HG02973 (cell line): ENCODE measurements around the gene SEMA6B.
"Not testable (repeated sequence)": the region's sequence is repeated elsewhere in the genome, so short reads cannot be mapped to it uniquely, and the experiment has no call there.

ENCODE experiments used
- ATAC-seq: cut with Tn5 transposase; IDR thresholded peaks from one replicate; pipeline ENCODE4 v1.9.1; 2021; ENCODE audit warnings: moderate library complexity; ENCODE audit not compliant: unreplicated experiment

The SEMA6B gene

GRCh38 chr19:4528843-4529242 is 30.6 kb downstream of the SEMA6B start:
- ATAC-seq, result no peak

- not testable (repeated sequence) for ATAC-seq
Measured at GRCh38 chr19:4527377-4527776, 32.1 kb downstream of the SEMA6B start.

- ATAC-seq, result no peak
Measured at GRCh38 chr19:4525563-4526002, 33.9 kb downstream of the SEMA6B start.

DNA sequence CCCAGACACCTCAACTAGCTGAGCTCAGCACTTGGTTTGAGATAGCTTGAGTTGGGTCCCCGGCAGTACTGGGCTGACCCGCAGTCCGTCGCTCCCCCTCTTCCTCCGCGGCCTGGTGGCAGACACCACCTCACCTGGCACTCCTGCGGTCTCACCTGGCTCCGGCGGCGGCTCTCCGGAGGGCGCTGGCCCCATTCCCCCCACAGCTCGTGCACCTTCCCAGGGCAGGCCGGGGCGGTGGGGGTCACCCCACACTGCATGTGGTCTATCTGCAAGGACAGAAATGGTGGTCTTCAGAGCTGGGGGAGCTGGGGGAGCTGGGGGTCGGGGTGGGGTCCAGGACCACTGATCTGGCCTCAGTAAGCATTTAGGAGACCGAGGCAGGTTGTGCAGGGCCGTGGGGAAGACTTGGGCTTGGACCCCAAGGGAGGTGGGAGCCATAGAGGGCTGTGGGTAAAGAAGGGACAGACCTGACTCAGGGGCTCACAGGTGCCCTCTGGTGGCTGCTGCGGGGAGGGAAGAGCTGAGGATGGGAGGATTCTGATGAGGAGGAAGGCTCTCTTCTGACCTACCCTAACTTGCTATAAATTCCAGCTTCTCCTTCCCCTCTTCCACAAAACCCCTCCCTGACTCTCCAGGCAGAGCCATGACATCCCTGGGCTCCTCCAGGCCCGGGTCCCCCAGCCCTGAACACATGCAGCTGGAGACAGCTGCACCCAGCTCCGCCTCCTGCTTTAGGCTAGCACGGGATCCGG is 34.5 kb downstream of the SEMA6B start:
- ATAC-seq, result no peak

DNA sequence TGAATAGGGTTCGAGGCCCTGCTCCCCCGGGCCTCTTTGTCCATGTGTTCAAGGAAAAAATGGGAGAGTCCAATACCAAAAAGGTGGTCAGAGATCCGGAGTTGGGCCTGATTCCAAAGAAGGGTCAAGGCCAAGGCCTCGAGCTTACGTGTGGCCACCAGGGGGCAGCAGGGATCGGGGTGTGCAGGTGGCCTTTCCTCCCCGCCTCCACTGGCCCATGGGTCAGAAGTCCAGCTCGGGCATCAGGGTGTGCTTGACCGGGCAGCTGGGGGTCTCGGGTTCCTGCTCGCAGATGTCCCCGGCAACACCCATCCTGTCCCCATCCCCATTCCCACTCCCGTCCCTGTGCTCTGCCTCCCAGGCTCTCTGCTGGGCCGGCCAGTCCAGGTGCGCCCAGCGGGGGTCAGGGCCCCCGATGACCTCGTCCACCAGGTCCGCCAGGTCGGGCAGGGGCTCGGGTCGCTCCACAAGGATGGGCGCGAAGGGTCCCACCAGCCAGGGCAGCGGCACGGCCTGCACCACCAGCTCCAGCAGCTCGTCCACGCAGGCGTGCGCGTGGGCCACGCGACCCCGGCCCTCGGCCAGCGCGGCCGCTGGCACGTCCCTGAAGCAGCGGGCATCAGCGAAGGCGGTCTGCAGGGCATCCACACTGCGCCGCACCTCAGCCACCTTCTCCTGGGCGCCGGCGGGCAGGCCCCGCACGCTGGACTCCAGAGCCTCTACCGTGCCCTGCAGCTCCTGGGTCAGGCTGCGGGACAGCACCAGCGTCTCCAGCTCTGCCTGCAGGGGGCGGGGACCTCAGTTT is 36.0 kb downstream of the SEMA6B start:
- no peak for ATAC-seq

DNA sequence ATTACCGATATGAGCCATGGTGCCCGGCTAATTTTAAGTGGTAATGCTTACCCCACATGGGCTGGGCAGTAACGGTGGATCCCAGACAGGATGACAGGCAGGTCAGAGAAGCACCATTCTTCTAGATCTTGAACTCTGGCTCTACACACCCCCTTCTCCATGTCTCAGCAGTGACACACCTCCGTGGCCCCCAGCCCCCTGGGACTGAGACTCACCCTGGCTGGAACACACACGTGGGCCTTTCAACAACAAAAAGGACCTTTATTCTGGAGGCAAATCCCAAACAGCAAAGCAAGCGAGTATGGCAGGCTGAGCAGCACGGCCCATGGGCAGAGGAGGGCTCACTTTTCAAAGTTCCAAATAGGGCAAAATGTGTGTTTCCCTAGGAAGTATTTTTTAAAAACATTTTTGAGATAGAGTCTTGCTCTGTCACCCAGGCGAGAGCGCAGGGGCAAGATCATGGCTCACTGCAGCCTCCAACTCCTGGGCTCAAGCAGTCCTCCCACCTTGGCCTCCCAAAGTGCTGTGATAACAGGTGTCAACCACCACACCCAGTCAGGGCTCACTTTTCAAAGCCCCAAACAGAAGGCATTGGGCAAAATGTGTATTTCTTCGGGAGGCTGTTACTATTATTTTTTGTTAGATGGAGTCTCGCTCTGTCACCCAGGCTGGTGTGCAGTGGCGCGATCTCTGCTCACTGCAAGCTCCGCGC is 37.0 kb downstream of the SEMA6B start:
- ATAC-seq, result no peak

DNA sequence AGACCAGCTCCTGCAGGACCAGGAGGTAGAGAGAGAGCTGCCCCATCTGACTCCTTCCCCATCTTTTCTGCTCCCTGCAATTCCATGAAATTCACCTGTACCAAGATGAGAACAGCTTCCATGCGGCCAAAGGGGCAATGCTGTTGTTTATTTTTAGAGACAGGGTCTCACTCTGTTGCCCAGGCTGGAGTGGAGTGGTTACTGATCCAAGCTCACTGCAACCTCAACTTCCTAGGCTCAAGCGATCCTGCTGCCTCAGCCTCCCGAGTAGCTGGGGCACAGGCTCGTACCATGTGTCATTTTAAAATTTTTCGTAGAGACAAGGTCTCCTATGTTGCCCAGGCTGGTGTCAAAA is 37.6 kb downstream of the SEMA6B start:
- no peak for ATAC-seq

- ATAC-seq, result no peak
Measured at GRCh38 chr19:4521170-4521887, 38.2 kb downstream of the SEMA6B start.

DNA sequence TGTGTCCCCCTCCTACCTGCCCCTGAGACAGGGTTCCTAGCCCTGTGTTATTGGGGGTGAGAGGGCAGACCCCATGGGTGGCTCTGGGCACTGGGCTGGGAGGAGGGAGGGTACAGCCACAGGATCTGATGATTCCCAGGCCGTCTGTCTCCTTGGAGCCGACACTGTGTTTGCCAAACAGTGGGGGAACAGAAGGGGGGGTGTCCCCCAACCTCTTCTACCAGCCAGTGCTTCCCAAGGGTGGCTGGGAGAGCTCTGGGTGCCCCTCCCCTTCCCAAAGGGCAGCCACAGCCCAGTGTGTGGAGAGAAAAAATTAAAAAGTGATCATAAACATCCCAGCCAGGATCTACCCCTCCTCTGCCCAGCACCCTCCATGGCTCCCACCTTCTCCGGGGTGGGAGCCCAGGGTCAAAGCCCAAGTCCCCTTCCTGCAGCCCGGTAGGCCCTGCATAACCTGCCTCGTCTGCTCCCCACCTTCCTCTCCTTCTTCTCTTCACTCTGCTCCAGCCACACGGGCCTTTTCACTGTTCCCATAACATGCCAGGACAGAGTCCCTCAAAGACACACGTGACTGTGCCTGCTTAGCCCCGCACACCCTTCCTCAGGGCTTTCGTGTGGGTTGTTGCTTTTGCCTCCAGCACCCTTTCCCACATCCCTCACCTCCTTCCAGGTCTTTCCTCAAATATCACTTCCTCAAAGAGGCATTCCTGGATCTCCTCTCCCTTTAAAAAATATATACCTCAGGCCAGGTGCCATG is 39.8 kb downstream of the SEMA6B start:
- no peak for ATAC-seq

DNA sequence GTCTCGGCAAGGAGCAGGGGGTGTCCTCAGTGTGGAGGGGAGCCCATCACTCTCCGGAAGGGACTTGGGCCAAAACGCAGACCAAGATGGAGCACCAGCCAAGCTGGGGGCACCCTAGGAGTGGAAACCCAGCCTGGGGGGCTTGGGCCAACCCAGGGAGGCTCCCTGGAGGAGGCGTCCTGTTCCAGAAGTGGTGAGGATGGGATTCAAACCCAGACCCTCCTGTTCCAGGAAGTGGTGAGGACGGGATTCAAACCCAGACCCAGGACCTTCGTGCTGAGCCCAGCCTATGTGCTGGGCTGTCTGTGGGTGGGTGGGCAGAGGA is 40.4 kb downstream of the SEMA6B start:
- no peak for ATAC-seq

DNA sequence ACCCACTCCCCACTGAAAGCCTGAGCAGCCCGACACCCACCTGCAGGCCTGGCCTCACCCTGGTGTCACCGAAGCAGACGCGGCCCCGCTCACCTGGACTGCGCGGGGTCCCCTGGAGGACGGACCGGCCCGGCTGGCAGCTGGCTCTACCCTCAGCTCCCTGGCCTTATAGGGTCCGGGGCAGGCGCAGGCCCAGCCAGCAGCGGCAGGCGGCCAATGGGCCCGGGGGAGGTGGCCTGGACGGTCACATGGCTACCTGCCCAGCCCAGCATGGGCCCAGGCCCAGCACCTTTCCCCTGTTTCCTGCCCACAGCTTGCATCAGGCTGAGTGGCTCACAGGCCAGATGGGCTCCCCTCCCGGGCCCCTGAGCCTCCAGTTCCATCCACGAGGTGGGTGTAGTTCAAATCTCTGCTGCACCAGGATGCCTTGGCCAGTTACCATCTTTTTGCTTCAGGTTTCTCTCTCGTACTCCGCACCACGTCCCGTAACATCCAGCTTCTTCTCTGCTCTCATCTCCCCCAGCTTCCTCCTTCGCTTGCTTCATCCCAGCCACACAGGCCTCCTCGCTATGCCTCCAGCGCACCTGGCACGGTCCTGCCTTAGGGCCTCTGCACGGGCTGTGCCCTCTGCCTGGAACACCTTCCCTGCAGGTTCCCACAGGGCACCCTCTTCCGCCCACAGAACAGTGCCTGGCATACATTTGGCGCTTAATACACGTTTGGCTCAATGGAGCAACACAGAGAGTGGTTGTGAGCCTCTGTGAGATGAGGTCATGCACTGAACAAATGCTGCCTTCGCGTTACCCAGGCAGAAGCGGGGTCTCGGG is 40.9 kb downstream of the SEMA6B start, which contains the start of gene PLIN4:
Gene PLIN4, minus strand, starts transcription at position 142 of the 827 bp plus-strand sequence. CDS start 214 bp downstream, outside the sequence.
- no peak for ATAC-seq

DNA sequence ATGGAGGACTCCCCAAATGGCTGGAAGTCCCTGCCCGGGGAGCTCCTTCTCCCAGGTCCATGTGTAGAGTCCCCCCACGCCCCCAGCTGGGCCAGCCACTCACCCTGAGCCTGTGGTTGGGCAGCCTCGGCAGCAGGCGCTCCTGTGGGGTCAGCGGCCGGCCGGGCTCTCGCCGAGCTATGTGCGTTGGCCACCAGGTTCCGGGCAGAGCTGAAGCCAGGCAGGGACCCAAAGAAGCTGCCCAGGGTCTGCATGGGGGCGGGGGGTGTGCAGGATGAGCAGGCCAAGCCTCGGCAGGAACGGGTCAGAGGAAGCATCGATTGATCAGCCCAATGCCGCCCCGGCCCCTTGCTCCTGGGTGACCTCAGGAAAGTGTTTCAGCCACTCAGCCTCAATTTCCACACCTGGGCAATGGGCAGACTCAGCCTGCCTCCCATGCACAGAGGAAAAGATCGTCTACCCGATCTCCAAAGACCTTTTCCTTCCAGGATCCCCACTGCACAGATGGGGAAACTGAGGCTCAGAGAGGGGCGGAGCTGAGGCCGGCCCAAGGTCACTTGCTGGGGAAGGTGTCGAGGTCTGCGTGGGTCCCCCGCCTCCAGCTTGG is 41.9 kb downstream of the SEMA6B start:
- ATAC-seq, result no peak

DNA sequence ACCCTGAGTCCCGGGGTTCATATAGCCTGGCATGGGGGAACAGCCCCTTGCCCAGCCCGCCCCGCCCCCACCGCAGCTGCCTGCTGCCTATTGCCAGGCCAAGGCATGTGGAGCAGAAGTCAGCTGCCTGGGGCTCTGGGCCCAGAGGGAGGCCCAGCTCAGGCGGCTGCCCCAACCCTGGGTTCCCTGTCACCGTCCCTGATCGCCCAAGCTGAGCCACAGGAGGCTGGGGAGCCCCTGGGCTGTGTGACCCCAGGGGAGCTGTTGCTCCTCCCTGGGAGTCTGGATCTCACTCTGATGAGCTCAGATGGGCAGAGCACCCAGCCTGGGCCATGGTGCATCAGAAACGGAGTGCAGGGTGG is 42.6 kb downstream of the SEMA6B start:
- no peak for ATAC-seq

- ATAC-seq, result no peak
Measured at GRCh38 chr19:4516199-4516938, 43.1 kb downstream of the SEMA6B start.

- ATAC-seq, result no peak
Measured at GRCh38 chr19:4515732-4516131, 43.8 kb downstream of the SEMA6B start.

GRCh38 chr19:4513248-4513647 is 46.2 kb downstream of the SEMA6B start:
- ATAC-seq, result no peak

GRCh38 chr19:4512070-4512469 is 47.4 kb downstream of the SEMA6B start:
- no peak for ATAC-seq

DNA sequence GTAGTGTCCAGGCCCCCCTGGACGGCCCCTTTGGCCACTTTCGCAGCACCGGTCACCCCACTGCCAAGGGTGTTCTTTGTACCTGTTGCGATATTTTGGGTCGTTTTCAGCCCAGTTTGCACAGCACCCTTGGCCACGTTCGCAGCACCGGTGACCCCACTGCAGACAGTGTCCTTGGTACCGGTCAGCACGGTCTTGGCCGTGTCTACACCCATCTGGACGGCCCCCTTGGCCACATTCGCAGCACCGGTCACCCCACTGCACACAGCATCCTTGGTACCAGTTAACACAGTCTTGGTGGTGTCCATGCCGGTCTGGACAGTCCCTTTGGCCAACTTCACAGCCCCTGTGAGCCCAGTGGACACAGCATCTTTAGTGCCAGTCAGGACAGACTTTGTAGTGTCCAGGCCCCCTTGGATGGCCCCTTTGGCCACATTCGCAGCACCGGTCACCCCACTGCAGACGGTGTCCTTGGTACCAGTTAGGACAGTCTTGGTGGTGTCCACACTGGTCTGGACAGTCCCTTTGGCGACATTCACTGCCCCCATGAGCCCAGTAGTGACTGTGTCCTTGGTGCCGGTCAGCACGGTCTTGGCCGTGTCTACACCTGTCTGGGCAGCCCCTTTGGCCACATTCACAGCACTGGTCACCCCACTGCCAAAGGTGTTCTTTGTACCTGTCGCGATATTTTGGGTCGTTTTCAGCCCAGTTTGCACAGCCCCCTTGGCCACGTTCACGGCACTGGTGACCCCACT is 48.0 kb downstream of the SEMA6B start:
- no peak for ATAC-seq
